Cortex of kidney (tissue), 1 donor: Measurements from ENCODE around the gene AKT2.

Source experiments
- DNase-seq: peaks from one replicate; lab custom pipeline; 2025; lab: John Stamatoyannopoulos, UW

The AKT2 gene

GRCh38 chr19:40252395-40252794 lies 32.8 kb downstream of the AKT2 start:
- DNase-seq, result no peak

GRCh38 chr19:40251991-40252390 lies 33.2 kb downstream of the AKT2 start:
- no peak for DNase-seq

GRCh38 chr19:40251244-40251643 lies 33.9 kb downstream of the AKT2 start:
- no peak for DNase-seq

DNA sequence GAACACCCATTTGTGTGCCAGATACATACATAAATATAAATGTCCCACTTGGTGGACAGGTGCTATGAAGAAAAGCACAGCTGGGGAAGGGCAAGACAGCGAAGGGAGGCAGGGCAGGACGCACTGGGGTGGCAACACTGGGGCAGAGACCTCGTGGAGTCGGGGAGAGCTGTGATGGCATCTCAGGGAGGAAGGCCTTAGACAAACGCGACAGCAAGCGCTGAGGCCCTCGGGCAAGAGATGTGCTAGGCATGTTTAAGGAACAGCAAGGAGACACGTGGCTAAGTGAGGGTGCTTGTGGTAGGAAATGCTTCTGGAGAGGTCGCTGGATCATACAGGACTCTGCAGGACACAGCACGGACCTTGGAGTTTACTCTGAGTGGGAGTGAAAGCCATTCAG lies 35.4 kb downstream of the AKT2 start:
- no peak for DNase-seq

DNA sequence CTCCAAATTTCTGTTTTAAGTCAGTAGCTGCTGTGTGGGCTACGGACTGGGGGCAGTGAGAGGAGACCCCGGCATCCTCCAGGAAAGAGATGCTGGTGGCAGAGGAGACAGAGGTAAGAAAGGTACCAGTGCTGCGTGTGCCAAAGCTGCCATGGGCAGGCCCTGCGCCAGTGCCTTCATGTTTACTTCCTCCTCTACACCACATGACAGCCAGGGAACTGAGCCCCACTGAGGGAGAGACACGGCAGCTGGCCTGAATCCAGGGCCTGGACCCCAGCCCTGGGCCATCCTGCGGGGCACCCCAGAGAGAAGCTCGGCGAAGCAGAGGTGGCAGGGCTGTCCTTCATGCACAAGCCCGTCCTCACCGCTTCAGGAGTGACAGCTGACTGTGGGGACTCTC lies 35.9 kb downstream of the AKT2 start:
- no peak for DNase-seq

DNA sequence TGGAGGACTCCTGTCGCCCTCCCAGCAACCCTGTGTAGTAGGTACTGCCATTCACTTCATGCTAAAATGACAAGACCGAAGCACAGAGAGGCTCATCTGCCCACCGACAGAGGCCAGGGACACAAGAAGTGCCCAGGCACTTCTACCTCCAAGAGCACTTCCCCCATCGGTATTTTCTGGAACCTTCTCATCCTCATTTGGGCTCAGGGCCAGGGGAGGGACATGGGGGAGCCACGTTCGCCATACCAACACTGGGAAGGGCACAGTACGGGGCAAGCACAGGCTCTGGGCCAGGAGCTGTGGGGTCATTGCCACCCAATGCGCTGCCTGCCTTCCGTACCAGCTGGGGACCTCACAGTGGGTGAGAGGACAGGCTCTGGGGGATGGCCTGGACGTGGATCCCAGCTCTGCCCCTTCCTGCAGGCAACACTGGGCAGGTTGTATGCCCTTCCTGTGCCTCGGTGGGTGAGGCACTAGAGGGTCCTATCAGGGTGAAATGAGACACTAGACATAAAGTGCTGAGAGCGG lies 37.3 kb downstream of the AKT2 start:
- DNase-seq, result no peak

GRCh38 chr19:40247178-40247577 lies 38.0 kb downstream of the AKT2 start:
- DNase-seq, result no peak

DNA sequence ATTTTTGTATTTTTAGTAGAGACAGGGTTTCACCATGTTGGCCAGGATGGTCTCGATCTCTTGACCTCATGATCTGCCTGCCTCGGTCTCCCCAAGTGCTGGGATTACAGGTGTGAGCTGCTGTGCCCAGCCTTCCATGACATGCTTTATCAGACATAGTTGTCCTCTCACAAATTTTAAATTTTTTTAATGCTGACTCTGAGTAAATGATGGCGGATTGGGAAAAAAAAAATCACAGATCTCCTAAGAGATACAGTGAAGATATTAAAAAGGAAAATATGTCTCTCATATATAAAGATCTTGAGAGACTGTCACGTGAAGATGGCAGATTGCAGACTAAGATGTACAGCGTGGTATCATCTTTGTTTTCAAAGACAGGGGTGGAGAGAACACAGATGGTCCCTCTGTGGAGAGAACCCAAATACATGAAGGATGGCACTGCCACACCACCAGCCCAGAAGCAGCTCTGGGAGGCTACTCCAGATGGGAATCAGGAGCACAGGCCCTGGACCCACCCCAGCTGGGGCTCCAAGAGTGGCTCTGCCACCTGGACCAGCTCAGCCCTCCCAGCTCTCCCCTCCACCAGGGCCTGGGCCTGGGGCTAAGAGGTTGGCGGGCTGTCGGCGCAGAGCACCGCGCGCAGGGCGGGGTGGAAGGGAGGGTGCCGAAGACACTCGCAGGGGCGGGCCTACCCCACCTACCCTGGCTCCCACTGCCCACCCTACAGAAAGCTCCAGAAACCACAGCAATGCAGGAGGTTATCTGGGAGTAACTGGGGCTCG lies 38.7 kb downstream of the AKT2 start:
- no peak for DNase-seq

GRCh38 chr19:40245506-40246128 lies 39.5 kb downstream of the AKT2 start:
- no peak for DNase-seq

DNA sequence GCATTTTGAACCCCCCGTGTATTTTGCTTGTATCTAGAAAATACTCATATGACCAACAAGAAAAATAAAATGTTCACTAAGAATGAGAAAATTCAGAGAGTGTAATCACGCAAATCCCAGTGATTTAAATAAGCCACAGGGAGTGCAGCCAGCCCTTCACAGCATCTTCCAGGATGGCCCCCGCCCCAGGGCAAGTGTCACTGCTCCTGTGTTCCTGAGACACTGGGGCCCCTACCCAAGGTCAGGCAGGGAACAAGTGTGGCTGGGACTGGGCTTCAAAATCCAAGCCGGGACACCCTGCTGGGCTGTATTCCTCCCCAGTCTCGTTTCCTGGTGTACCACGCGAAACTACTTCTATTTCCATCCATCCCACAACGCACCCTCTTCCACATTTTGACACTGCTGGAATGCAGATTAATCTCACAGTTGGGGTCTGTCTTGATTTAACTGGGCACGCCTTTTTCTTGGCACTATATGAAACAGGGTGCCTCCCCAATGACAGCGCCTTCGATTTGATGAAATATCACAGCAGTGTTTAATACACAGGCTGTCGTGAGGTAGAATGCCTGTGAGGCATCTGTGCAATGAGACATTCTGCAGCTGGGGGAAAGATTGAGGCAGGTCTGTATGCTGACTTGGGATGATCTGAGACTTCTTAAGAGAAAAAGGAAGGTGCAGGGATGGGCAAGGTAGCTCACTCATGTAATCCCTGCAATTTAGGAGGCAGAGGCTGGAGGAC lies 40.4 kb downstream of the AKT2 start:
- no peak for DNase-seq

DNA sequence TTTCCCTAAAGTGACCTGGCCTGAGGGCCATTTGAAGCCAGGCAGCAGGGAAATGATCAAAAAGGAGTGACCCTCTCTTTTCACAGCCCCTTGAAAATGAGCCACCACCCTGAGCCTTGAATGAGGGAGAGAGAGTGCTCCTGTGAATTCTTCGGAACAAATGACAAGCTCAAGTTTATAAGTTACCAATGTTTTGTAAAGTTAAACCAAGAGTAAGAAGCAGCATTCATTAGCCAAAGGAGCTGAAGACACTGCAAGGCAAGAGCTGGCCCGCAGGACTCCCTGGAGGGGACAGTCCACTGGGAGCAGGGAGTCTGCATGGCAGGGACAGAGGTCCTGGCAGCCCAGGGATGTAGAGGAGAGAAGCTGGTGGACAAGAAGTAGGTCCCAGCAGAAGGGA lies 42.0 kb downstream of the AKT2 start:
- DNase-seq, result no peak

GRCh38 chr19:40242480-40242879 lies 42.7 kb downstream of the AKT2 start:
- DNase-seq, result no peak

GRCh38 chr19:40241809-40242384 lies 43.2 kb downstream of the AKT2 start:
- no peak for DNase-seq

DNA sequence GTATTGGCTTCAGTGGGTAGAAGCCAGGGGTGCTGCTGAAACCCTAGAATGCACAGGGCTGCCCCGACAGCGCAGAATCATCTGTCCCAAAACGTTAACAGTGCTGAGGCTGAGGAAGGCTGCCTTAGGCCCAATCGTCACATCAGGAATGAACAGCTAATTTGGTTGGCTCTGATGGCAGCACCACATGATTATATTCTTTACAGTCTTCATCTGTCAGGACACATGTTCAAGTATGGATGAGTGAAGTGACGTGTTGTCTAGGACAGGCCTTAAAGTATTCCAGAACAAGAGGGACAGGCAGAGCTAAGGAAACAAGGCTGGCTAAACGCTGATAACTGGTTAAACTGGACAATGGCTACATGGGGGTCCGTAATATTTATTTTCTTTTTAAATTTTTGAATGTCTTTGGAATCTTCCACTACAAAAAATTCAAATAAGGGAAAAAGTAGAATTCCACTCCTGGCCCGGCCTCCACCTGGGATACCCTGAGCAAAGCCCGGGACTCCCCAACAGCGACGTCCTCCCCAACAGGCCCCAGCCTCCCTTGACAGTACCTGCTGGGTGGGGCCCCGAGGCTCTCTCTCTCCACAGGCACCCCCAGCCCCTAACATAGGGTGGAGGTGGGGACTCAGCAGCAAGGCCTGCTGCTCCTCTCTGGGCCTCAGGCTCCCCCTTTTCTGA lies 43.9 kb downstream of the AKT2 start:
- DNase-seq, result no peak

DNA sequence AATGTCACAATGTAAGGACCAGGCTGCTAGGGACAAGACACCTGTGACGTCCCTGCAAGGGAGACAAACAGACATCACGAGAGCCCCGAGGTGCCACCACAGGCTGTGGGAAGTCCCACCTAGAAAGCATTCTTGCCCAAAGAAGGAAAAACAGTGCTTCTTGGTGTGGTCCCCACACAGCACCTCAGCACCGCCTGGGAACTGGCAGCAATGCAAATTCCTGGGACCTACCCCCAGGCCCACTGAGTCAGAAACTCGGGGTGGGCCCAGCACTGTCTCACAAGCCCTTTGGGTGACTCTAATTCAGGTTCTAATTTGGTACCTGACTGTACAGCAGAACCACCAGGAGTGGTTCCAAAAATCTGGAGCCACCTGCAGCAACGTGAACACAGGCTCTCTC lies 44.8 kb downstream of the AKT2 start:
- DNase-seq, result no peak

DNA sequence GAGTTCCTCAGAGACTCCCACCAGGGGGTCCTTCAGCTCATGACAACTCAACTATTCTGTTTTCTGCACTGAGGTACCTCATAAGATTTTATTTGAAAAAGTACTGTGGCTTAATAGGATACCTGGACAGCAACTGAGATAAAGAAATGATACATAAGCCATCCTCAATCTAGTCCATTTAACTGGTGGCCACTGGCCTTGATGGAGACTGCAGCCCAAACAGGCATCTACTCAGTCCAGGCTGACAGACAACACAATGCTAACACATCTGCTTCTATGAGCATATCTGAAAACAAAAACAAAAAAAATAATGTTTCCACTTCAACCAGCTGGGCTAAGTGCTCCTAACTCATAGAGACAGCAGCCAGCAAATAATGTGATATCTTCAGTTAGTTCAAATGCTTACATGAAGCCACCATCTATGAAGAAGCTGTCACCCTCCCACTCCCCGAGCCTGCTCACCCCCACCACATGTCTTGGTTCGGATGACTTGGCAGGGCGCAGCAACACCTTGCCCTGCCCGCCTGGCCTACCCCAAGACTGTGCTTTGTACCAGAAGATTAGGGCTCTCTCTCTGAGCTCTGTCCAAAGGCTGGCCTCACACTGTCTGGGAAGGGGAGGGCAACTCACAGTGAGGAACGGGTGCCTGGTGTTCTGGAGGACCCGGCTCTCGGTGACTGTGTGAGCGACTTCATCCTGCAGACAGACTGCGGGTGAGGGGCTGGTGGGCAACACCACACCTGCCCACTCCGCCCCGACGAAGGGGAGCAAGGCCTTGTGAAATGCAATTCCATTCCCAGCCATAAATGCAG lies 45.5 kb downstream of the AKT2 start:
- DNase-seq, result no peak

- no peak for DNase-seq
Observed at GRCh38 chr19:40238775-40239174, 46.4 kb downstream of the AKT2 start.

DNA sequence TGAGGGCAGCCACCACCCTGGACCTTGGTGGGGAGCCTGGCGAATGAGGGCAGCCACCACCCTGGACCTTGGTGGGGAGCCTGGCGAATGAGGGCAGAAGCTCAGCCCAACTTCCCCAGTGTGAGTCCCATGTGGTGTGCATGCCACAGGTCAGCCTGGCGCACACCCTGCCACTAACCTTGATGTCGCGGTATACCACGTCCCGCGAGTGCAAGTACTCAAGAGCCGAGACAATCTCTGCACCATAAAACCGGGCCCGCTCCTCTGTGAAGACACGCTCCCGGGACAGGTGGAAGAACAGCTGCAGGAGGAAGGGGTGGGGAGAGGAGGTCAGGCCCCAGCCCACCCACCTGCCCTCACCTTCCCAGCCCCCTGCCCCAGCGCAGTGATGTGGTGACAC lies 47.4 kb downstream of the AKT2 start:
- no peak for DNase-seq

DNA sequence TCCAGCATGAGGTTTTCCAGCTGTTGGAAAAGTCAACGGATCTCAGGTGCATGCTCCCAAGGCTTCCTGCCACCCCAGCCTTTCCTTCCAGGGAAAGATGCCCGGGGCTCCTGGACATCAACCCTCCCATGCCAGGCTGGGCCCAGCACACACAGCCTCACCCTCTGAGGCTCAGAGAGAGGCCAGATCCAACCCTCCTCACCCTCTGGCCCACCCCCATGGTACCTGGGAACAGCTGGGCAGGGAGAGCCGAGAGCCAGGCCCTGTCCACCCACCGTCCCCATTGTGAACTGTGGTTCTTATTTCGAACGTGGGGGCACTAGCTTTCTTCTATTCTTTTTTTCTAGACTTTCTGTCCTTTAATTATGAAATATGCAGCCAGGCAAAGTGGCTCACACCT lies 48.8 kb downstream of the AKT2 start:
- DNase-seq, result no peak

DNA sequence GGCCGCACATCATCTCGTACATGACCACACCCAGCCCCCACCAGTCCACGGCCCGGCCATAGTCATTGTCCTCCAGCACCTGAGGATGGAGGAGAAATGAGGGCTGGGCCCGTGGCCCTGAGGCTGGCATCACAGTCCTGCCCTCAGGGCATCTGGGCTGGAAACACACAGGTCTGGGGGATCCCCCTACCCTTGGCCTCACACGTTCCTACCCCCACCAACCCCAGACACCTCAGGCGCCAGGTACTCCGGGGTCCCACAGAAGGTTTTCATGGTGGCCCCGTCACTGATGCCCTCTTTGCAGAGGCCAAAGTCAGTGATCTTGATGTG lies 49.2 kb downstream of the AKT2 start:
- DNase-seq, result no peak
